ENCODE data around the gene MTAP. TPM values are rescaled to one million over a fixed set of nuclear protein-coding genes. Genes with fewer than 3 reads are reported as not detected.
A peak's percentile ranks its signal among the peaks of the same experiment; 100 is the strongest.

Gene MTAP
- total and polyA plus RNA-seq, 2 of the 13 experiments (the other 11 are each of a cell fraction or from before 2014, with no cell fraction given), result 16.7 to 51.2 TPM

DNA sequence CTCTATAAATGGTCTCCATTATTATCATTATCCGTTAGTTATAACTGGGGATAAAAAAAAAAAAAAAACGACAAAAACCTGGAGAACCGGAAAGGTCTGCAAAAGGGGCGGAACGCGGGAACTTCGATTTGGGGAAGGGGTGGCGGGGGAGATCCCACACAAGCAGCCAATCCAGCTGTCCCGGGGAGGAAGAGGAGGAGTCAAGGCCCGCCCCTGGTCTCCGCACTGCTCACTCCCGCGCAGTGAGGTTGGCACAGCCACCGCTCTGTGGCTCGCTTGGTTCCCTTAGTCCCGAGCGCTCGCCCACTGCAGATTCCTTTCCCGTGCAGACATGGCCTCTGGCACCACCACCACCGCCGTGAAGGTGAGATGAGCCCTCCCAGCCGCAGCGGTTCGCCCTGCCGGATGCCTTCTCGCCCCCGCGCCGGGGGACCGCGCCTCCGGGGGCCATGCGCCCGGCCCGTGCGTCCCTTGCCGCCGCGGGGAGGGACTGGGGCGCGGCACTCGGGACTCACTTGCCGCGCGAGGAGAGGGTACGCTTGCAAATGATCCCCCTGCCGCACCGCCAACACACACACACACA is at the start of gene MTAP (continued):
- TF ChIP-seq DNMT3B (CRISPR knock-in tag; conservative IDR thresholded peaks at IDR 0.05) (no peak), ARHGAP35 (CRISPR knock-in tag; IDR thresholded peaks at IDR 0.05; ENCODE audit: borderline replicate concordance) (no peak), RARG (CRISPR knock-in tag; IDR thresholded peaks at IDR 0.05; ENCODE audit: low read depth) (no peak), STAT5B (CRISPR knock-in tag; IDR thresholded peaks at IDR 0.05) (no peak), ZNF431 (CRISPR knock-in tag; IDR thresholded peaks at IDR 0.05; ENCODE audit: borderline replicate concordance, low read depth) (peak; percentile 41; the same call in 1 of the 2 replicates), THAP11 (CRISPR knock-in tag; IDR thresholded peaks at IDR 0.05) (peak; percentile 77), TAF1 (CRISPR knock-in tag; IDR thresholded peaks at IDR 0.05) (peak; percentile 92), SP2 (CRISPR knock-in tag; IDR thresholded peaks at IDR 0.05) (peak; percentile 86), POLR2G (IDR thresholded peaks at IDR 0.05; ENCODE audit: low read depth, low read length) (peak; percentile 90), NFYB (CRISPR knock-in tag; IDR thresholded peaks at IDR 0.05) (peak; percentile 83), ZFP62 (CRISPR knock-in tag; IDR thresholded peaks at IDR 0.05) (no peak), LCORL (IDR thresholded peaks at IDR 0.05) (peak; percentile 73), LCORL (CRISPR knock-in tag; IDR thresholded peaks at IDR 0.05) (no peak), KDM4B (CRISPR knock-in tag; IDR thresholded peaks at IDR 0.05) (no peak), ZNF207 (IDR thresholded peaks at IDR 0.05; ENCODE audit: borderline replicate concordance) (no peak), ZMYM2 (CRISPR knock-in tag; IDR thresholded peaks at IDR 0.05) (no peak), TGIF2 (CRISPR knock-in tag; IDR thresholded peaks at IDR 0.05) (no peak), ZNF550 (CRISPR knock-in tag; IDR thresholded peaks at IDR 0.05; ENCODE audit: borderline replicate concordance) (no peak), SMARCE1 (IDR thresholded peaks at IDR 0.05; ENCODE audit: borderline replicate concordance) (no peak), SIN3A (IDR thresholded peaks at IDR 0.05; ENCODE audit: borderline replicate concordance, low read depth, low read length) (0 out of 2 replicates have a peak, but pooled peaks have one; percentile 18), YY1 (IDR thresholded peaks at IDR 0.05; ENCODE audit: insufficient read depth, insufficient replicate concordance, low read depth, low read length) (no peak), ZNF644 (CRISPR knock-in tag; IDR thresholded peaks at IDR 0.05; ENCODE audit: low read depth) (no peak), SALL2 (CRISPR knock-in tag; IDR thresholded peaks at IDR 0.05) (no peak)
- TF ChIP-seq, protein P1, sequence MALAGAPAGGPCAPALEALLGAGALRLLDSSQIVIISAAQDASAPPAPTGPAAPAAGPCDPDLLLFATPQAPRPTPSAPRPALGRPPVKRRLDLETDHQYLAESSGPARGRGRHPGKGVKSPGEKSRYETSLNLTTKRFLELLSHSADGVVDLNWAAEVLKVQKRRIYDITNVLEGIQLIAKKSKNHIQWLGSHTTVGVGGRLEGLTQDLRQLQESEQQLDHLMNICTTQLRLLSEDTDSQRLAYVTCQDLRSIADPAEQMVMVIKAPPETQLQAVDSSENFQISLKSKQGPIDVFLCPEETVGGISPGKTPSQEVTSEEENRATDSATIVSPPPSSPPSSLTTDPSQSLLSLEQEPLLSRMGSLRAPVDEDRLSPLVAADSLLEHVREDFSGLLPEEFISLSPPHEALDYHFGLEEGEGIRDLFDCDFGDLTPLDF (CRISPR knock-in tag; IDR thresholded peaks at IDR 0.05), result peak; percentile 82
- TF ChIP-seq, protein P2, sequence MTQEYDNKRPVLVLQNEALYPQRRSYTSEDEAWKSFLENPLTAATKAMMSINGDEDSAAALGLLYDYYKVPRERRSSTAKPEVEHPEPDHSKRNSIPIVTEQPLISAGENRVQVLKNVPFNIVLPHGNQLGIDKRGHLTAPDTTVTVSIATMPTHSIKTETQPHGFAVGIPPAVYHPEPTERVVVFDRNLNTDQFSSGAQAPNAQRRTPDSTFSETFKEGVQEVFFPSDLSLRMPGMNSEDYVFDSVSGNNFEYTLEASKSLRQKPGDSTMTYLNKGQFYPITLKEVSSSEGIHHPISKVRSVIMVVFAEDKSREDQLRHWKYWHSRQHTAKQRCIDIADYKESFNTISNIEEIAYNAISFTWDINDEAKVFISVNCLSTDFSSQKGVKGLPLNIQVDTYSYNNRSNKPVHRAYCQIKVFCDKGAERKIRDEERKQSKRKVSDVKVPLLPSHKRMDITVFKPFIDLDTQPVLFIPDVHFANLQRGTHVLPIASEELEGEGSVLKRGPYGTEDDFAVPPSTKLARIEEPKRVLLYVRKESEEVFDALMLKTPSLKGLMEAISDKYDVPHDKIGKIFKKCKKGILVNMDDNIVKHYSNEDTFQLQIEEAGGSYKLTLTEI (CRISPR knock-in tag; conservative IDR thresholded peaks at IDR 0.05), result no peak
- TF ChIP-seq, protein P3, sequence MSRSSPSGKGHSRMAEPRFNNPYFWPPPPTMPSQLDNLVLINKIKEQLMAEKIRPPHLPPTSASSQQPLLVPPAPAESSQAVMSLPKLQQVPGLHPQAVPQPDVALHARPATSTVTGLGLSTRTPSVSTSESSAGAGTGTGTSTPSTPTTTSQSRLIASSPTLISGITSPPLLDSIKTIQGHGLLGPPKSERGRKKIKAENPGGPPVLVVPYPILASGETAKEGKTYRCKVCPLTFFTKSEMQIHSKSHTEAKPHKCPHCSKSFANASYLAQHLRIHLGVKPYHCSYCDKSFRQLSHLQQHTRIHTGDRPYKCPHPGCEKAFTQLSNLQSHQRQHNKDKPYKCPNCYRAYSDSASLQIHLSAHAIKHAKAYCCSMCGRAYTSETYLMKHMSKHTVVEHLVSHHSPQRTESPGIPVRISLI (CRISPR knock-in tag; IDR thresholded peaks at IDR 0.05; ENCODE audit: borderline replicate concordance), result peak; percentile 93
- TF ChIP-seq, protein P4, sequence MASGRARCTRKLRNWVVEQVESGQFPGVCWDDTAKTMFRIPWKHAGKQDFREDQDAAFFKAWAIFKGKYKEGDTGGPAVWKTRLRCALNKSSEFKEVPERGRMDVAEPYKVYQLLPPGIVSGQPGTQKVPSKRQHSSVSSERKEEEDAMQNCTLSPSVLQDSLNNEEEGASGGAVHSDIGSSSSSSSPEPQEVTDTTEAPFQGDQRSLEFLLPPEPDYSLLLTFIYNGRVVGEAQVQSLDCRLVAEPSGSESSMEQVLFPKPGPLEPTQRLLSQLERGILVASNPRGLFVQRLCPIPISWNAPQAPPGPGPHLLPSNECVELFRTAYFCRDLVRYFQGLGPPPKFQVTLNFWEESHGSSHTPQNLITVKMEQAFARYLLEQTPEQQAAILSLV (CRISPR knock-in tag; IDR thresholded peaks at IDR 0.05; ENCODE audit: borderline replicate concordance), result peak; percentile 18; the same call in 1 of the 2 replicates
